Erythroblast (primary cell): ENCODE measurements around the gene STX8.

Source experiments
- GATA1 ChIP-seq: IDR thresholded peaks from 2 replicates; pipeline ENCODE4 v1.6.1; 2011; ENCODE audit warnings: low read depth, mild to moderate bottlenecking, control low read depth, low read length, moderate library complexity
- POLR2A ChIP-seq: IDR thresholded peaks from 2 replicates; pipeline ENCODE4 v1.6.1; 2011; ENCODE audit warnings: mild to moderate bottlenecking, low read length

DNA sequence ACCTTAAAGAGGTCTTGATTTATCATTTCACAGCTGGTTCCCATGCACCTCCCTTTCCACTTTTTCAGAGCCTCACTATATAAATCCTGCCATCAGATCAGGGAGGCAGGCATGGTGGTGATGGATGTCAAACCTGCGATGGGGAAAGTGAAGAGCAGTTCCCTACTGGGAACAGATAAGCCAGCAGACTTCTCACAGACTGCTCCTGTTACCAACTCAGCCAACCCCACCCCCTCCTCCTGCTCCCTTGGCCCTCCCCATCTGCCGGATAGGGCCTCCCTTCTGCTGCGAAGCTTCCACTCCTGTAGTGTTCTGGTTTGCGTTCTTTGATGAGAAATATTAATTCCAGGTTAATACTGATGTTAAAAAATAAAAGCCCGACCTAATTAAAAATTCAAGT is 232.1 kb downstream of the STX8 start:
- TF ChIP-seq POLR2A (no peak), GATA1 (no peak)
